OCI-LY1 (cell line): ENCODE data around the gene FABP6.

Experiments
- CTCF ChIP-seq: fragments of 200-600 bp; sonication (generic), shearing (Covaris generic); IDR thresholded peaks from 2 replicates; pipeline ENCODE4 v1.5.1; 2017; ENCODE audit warnings: mild to moderate bottlenecking, antibody characterized with exemption, low read length, moderate library complexity, mixed read lengths
- EZH2 ChIP-seq: fragments of 200-600 bp; sonication (generic), shearing (Covaris generic); IDR thresholded peaks from 2 replicates; pipeline ENCODE4 v1.8.0; 2017; ENCODE audit warnings: borderline replicate concordance, mixed run types, mild to moderate bottlenecking, antibody characterized with exemption, low read length, moderate library complexity, mixed read lengths

GRCh38 chr5:160271836-160272235 lies 42.5 kb downstream of the FABP6 start:
- no peak for TF ChIP-seq CTCF
- no peak for TF ChIP-seq EZH2
